Measurements from ENCODE around the gene PLEKHA3.

- TF ChIP-seq RFX5 (IDR thresholded peaks at IDR 0.05; ENCODE audit: low read depth, low read length) = no peak
- no peak for TF ChIP-seq DPF2 (IDR thresholded peaks at IDR 0.05)
- TF ChIP-seq EZH2 (IDR thresholded peaks at IDR 0.05; ENCODE audit: borderline replicate concordance, control insufficient read depth, low read depth, low read length) = no peak
- no peak for TF ChIP-seq SP1 (IDR thresholded peaks at IDR 0.05; ENCODE audit: low read depth, low read length)
- no peak for TF ChIP-seq CTCF (IDR thresholded peaks at IDR 0.05 in 2 of 3, conservative IDR thresholded peaks at IDR 0.05 in 1 of 3; ENCODE audit: control insufficient read depth in 2 of 3, extremely low read depth in 1 of 3, insufficient read depth in 1 of 3, low read depth in 3 of 3, low read length in 3 of 3)
- no peak for TF ChIP-seq ZSCAN29 (IDR thresholded peaks at IDR 0.05)
- TF ChIP-seq SIN3A (IDR thresholded peaks at IDR 0.05; ENCODE audit: low read depth, low read length) = no peak
- TF ChIP-seq PKNOX1 (IDR thresholded peaks at IDR 0.05) = no peak
- no peak for TF ChIP-seq NR2C1 (IDR thresholded peaks at IDR 0.05)
- TF ChIP-seq MAX (IDR thresholded peaks at IDR 0.05; ENCODE audit: low read depth, low read length) = no peak
- TF ChIP-seq POLR2A (IDR thresholded peaks at IDR 0.05; ENCODE audit: low read depth, low read length) = no peak
- no peak for TF ChIP-seq TCF3 (IDR thresholded peaks at IDR 0.05; ENCODE audit: borderline replicate concordance, insufficient read depth, low read depth, low read length)
These were observed 33.6 kb downstream of the PLEKHA3 start for GRCh38 chr2:178513876-178514275.

Measured in GM12878 (cell line).